Body of pancreas (tissue), 4 donors: ENCODE measurements around the gene KIAA0586.

ENCODE experiments used
- POLR2A ChIP-seq, 3 donors: fragments of 450-650 bp; IDR thresholded peaks; one replicate each; pipeline ENCODE4 v1.6.1; 2016; ENCODE audit warnings: antibody characterized with exemption in 3 of 3, mild to moderate bottlenecking in 2 of 3
- TF ChIP-seq, protein P1 (sequence below), 7 experiments: fragments of 450-650 bp in 4 of 7; fragments of 200-600 bp in 3 of 7; sonication (generic) in 3 of 7; IDR thresholded peaks; one replicate each; pipeline ENCODE4 v1.5.1; 2016 to 2019; ENCODE audit warnings: antibody characterized with exemption in 7 of 7

DNA sequence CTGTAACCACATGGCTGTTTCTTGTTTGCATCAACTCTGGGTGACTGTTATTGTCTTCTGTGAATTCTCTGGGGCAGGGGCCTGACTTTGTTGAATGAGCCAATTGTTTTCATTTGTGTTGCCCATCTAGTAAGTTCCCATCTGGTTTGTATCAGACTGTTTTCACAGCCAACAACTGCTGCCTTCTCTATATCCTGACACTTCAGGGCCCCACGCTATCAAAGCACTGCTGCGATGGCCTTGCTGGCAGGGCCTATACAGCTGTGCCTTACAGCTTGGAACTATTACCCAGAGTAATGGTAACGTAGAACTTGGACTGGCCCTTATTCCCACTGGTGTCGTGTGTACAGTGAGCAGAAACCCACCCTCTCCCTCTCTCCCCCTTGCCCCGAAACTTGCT lies 105.9 kb downstream of the KIAA0586 start:
- TF ChIP-seq, protein P1, sequence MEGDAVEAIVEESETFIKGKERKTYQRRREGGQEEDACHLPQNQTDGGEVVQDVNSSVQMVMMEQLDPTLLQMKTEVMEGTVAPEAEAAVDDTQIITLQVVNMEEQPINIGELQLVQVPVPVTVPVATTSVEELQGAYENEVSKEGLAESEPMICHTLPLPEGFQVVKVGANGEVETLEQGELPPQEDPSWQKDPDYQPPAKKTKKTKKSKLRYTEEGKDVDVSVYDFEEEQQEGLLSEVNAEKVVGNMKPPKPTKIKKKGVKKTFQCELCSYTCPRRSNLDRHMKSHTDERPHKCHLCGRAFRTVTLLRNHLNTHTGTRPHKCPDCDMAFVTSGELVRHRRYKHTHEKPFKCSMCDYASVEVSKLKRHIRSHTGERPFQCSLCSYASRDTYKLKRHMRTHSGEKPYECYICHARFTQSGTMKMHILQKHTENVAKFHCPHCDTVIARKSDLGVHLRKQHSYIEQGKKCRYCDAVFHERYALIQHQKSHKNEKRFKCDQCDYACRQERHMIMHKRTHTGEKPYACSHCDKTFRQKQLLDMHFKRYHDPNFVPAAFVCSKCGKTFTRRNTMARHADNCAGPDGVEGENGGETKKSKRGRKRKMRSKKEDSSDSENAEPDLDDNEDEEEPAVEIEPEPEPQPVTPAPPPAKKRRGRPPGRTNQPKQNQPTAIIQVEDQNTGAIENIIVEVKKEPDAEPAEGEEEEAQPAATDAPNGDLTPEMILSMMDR (IDR thresholded peaks at IDR 0.05) = no peak
- no peak for TF ChIP-seq POLR2A (IDR thresholded peaks at IDR 0.05)
